IMR-90 (cell line): ENCODE measurements around the gene MYBPH.

Experiments used
- BHLHE40 ChIP-seq: fragments of 150-350 bp; IDR thresholded peaks from 2 replicates; pipeline ENCODE4 v1.6.1; 2016; ENCODE audit warnings: mild to moderate bottlenecking, low read depth, low read length
- CTCF ChIP-seq: conservative IDR thresholded peaks from 2 replicates; pipeline ENCODE4 v1.5.1; 2012; ENCODE audit warnings: mild to moderate bottlenecking, low read depth, low read length, improper control_type of control experiment
- ELK1 ChIP-seq: fragments of 150-350 bp; IDR thresholded peaks from 2 replicates; pipeline ENCODE4 v1.6.1; 2016; ENCODE audit warnings: low read depth, mild to moderate bottlenecking, low read length, moderate library complexity, borderline replicate concordance
- MAZ ChIP-seq: IDR thresholded peaks from 2 replicates; pipeline ENCODE4 v1.6.1; 2012; ENCODE audit warnings: low read depth, mild to moderate bottlenecking, low read length, improper control_type of control experiment, moderate library complexity, borderline replicate concordance
- POLR2A ChIP-seq: IDR thresholded peaks from 2 replicates; pipeline ENCODE4 v1.6.1; 2012; ENCODE audit warnings: mild to moderate bottlenecking, low read depth, low read length
- RAD21 ChIP-seq: IDR thresholded peaks from 2 replicates; pipeline ENCODE4 v1.6.1; 2012; ENCODE audit warnings: low read length, improper control_type of control experiment

GRCh38 chr1:203217668-203218067, 42.0 kb upstream of the MYBPH start:
- TF ChIP-seq POLR2A (no peak), CTCF (no peak), MAZ (no peak), ELK1 (no peak), BHLHE40 (no peak), RAD21 (no peak)
